Raji (cell line): ENCODE data around the gene PADI2.

Source experiments
- POLR2A ChIP-seq: IDR thresholded peaks from 2 replicates; pipeline ENCODE4 v1.6.1; 2011; ENCODE audit warnings: low read depth, low read length, control low read depth; ENCODE audit not compliant: insufficient read depth

The PADI2 gene

GRCh38 chr1:17119076-17119772 is at the start of gene PADI2:
TSS of gene PADI2 (minus strand) at chr1:17119451. CDS start at chr1:17119371, 80 bp downstream.
- TF ChIP-seq POLR2A, result 0 out of 2 replicates have a peak, but pooled peaks have one; percentile 26

GRCh38 chr1:17168091-17168876 is 49.0 kb upstream of the PADI2 start:
- TF ChIP-seq POLR2A, result no peak

GRCh38 chr1:17167786-17168090 is 48.5 kb upstream of the PADI2 start:
- no peak for TF ChIP-seq POLR2A

GRCh38 chr1:17167041-17167785 is 48.0 kb upstream of the PADI2 start:
- no peak for TF ChIP-seq POLR2A

GRCh38 chr1:17165823-17166222 is 46.6 kb upstream of the PADI2 start:
- TF ChIP-seq POLR2A, result no peak

- no peak for TF ChIP-seq POLR2A
Measured at GRCh38 chr1:17163789-17164666, 44.8 kb upstream of the PADI2 start.

GRCh38 chr1:17163371-17163770 is 44.1 kb upstream of the PADI2 start:
- TF ChIP-seq POLR2A, result no peak

GRCh38 chr1:17162941-17163340 is 43.7 kb upstream of the PADI2 start:
- TF ChIP-seq POLR2A, result no peak

GRCh38 chr1:17161926-17162800 is 42.9 kb upstream of the PADI2 start:
- no peak for TF ChIP-seq POLR2A

- TF ChIP-seq POLR2A, result no peak
Measured at GRCh38 chr1:17161137-17161740, 42.0 kb upstream of the PADI2 start.

- TF ChIP-seq POLR2A, result no peak
Measured at GRCh38 chr1:17158961-17159360, 39.7 kb upstream of the PADI2 start.

- TF ChIP-seq POLR2A, result no peak
Measured at GRCh38 chr1:17156108-17156507, 36.9 kb upstream of the PADI2 start.

GRCh38 chr1:17155257-17155920 is 36.1 kb upstream of the PADI2 start:
- no peak for TF ChIP-seq POLR2A

- no peak for TF ChIP-seq POLR2A
Measured at GRCh38 chr1:17149771-17150170, 30.5 kb upstream of the PADI2 start.
